HepG2 (cell line): ENCODE results near the gene TBX21. TPM values are rescaled to one million over a fixed set of nuclear protein-coding genes. Genes with fewer than 3 reads are reported as not detected.

Experiments
- ATAC-seq: fragments of 200-7000 bp; cut with Tn5 transposase; 3 replicates; pipeline ENCODE4 v1.9.1; 2020; ENCODE audit warnings: mild to moderate bottlenecking, moderate library complexity
- BruUV-seq: library from RNA; stranded (reverse); fragments of 400-500 nt; replicated peaks from 2 replicates; lab custom pipeline; 2021; lab: Mats Ljungman, UMichigan
- CTCF ChIA-PET: fragments of 300-600 bp; formaldehyde crosslinking; extraction: SDS; loops from one replicate; lab custom pipeline; 2021; ENCODE audit warnings: low total read pairs, inconsistent platforms, low intra/inter-chr PET ratio; lab: Yijun Ruan, JAX
- POLR2A ChIA-PET: fragments of 350-600 bp; sonication (Branson Sonifier 250); formaldehyde crosslinking; loops from one replicate; lab custom pipeline; 2020; ENCODE audit warnings: antibody characterized with exemption, inconsistent platforms; lab: Yijun Ruan, JAX
- DNase-seq: peaks from one replicate; pipeline ENCODE4 v3.0.0-alpha.2; 2015; ENCODE audit warnings: low spot score
- FAIRE-seq: peaks from 3 replicates; lab custom pipeline; 2011; peaks lifted over from hg19 to GRCh38; lab: Jason Lieb, UNC
- H2AFZ ChIP-seq: one replicate; pipeline ENCODE4 v1.6.1; 2011; ENCODE audit warnings: low read length, inconsistent platforms
- H3K27ac ChIP-seq: fragments of 300-600 bp; 3 replicates; pipeline ENCODE4 v1.8.0; 2011; ENCODE audit warnings: mixed run types, mild to moderate bottlenecking, mixed read lengths, low read length, inconsistent platforms; ENCODE audit not compliant: insufficient read depth; ENCODE audit errors: extremely low read length
- H3K27me3 ChIP-seq, 2 experiments: fragments of 200-600 bp in 1 of 2; 2 replicates in 1 of 2; 3 replicates in 1 of 2; pipeline versions ENCODE4 v1.6.0 to v1.8.0; 2011; ENCODE audit warnings: low read length in 2 of 2, mild to moderate bottlenecking in 2 of 2, moderate library complexity in 2 of 2, inconsistent platforms in 1 of 2; ENCODE audit not compliant: insufficient read depth in 2 of 2, control insufficient read depth in 1 of 2
- H3K36me3 ChIP-seq, 2 experiments: fragments of 200-600 bp in 1 of 2; replicated peaks in 1 of 2; 2 replicates in 1 of 2; 3 replicates in 1 of 2; pipeline versions ENCODE4 v1.5.1 to v1.8.0; 2011; ENCODE audit warnings: low read length in 2 of 2, inconsistent platforms in 1 of 2; ENCODE audit not compliant: insufficient read depth in 2 of 2, control insufficient read depth in 1 of 2
- H3K4me1 ChIP-seq: 2 replicates; pipeline ENCODE4 v1.5.1; 2012; ENCODE audit warnings: low read length, inconsistent platforms; ENCODE audit not compliant: insufficient read depth
- H3K4me2 ChIP-seq: 2 replicates; pipeline ENCODE4 v1.6.0; 2011; ENCODE audit warnings: low read depth, low read length, inconsistent platforms
- H3K4me3 ChIP-seq, 3 experiments: fragments of 200-600 bp in 1 of 3; sonication (generic), shearing (Covaris generic) in 1 of 3; replicated peaks in 1 of 3; 2 replicates each; pipeline ENCODE4 v1.5.1; 2011 to 2016; ENCODE audit warnings: low read length in 3 of 3, inconsistent platforms in 2 of 3, low read depth in 2 of 3, mild to moderate bottlenecking in 2 of 3, control low read depth in 1 of 3, mixed read lengths in 1 of 3; ENCODE audit not compliant: insufficient read depth in 1 of 3
- H3K79me2 ChIP-seq: one replicate; pipeline ENCODE4 v1.6.1; 2011; ENCODE audit warnings: low read length, inconsistent platforms; ENCODE audit not compliant: insufficient read depth
- H3K9ac ChIP-seq: 2 replicates; pipeline ENCODE4 v1.6.0; 2011; ENCODE audit warnings: mild to moderate bottlenecking, low read depth, low read length, inconsistent platforms; ENCODE audit not compliant: insufficient read depth
- H3K9me3 ChIP-seq: 2 replicates; pipeline ENCODE4 v1.5.1; 2012; ENCODE audit warnings: mild to moderate bottlenecking, low read length
- H4K20me1 ChIP-seq: 2 replicates; pipeline ENCODE4 v1.6.0; 2011; ENCODE audit warnings: inconsistent platforms, mild to moderate bottlenecking, low read length, moderate library complexity; ENCODE audit not compliant: insufficient read depth
- ARNT2 ChIP-seq: sonication (generic); formaldehyde crosslinking; IDR thresholded peaks from 2 replicates; pipeline ENCODE4 v1.8.0; 2022; ENCODE audit warnings: mild to moderate bottlenecking, low read depth, missing genetic modification reagents, moderate library complexity
- BCL3 ChIP-seq: sonication (generic); formaldehyde crosslinking; IDR thresholded peaks from 2 replicates; pipeline ENCODE4 v1.5.1; 2020; ENCODE audit warnings: mild to moderate bottlenecking, missing genetic modification reagents, moderate library complexity
- BORCS8-MEF2B ChIP-seq: sonication (generic); formaldehyde crosslinking; IDR thresholded peaks from 2 replicates; pipeline ENCODE4 v1.8.0; 2022; ENCODE audit warnings: mild to moderate bottlenecking, missing genetic modification reagents
- GFI1 ChIP-seq: sonication (generic); formaldehyde crosslinking; IDR thresholded peaks from 2 replicates; pipeline ENCODE4 v1.5.0; 2020; ENCODE audit warnings: missing genetic modification reagents, mild to moderate bottlenecking, borderline replicate concordance
- GTF2F1 ChIP-seq: fragments of 150-350 bp; IDR thresholded peaks from 2 replicates; pipeline ENCODE4 v1.6.1; 2014; ENCODE audit warnings: low read length
- MTF1 ChIP-seq: sonication (generic); formaldehyde crosslinking; IDR thresholded peaks from 2 replicates; pipeline ENCODE4 v1.5.0; 2020; ENCODE audit warnings: missing genetic modification reagents
- WIZ ChIP-seq: sonication (generic); formaldehyde crosslinking; IDR thresholded peaks from 2 replicates; pipeline ENCODE4 v1.5.1; 2020; ENCODE audit warnings: mild to moderate bottlenecking, missing genetic modification reagents
- ZNF136 ChIP-seq: sonication (generic); formaldehyde crosslinking; IDR thresholded peaks from 2 replicates; pipeline ENCODE4 v1.8.1; 2022; ENCODE audit warnings: low read depth, mild to moderate bottlenecking, moderate library complexity, missing genetic modification reagents
- ZNF143 ChIP-seq: sonication (generic); formaldehyde crosslinking; IDR thresholded peaks from 2 replicates; pipeline ENCODE4 v1.4.0; 2020; ENCODE audit warnings: missing genetic modification reagents
- ZNF589 ChIP-seq: sonication (generic); formaldehyde crosslinking; conservative IDR thresholded peaks from 2 replicates; pipeline ENCODE4 v1.8.0; 2022; ENCODE audit warnings: mild to moderate bottlenecking, moderate library complexity, missing genetic modification reagents
- ZNF790 ChIP-seq: sonication (generic); formaldehyde crosslinking; IDR thresholded peaks from 2 replicates; pipeline ENCODE4 v1.8.0; 2022; ENCODE audit warnings: missing genetic modification reagents, mild to moderate bottlenecking, borderline replicate concordance
- WGBS: methylation state at CpG from one replicate; pipeline ENCODE4 v1.1.6; 2017; ENCODE audit warnings: low lambda C conversion rate; 5-methylcytosine and 5-hydroxymethylcytosine counted together
- in situ Hi-C: cut with HindIII; loops from 2 replicates; pipeline ENCODE4 v1.10.0; 2017; ENCODE audit warnings: low pct_unique_long_range_greater_than_20kb; ENCODE audit not compliant: extremely low pct_ligation_motif_present
- intact Hi-C: fragments of 100-400 bp; cut with micrococcal nuclease; formaldehyde crosslinking; loops from one replicate; pipeline ENCODE4 v1.10.0; 2022; ENCODE audit not compliant: unreplicated experiment
- polyA plus RNA-seq, 8 experiments: library from polyadenylated mRNA; depleted of rRNA in 3 of 8; stranded (reverse) in 7 of 8; unstranded in 1 of 8; fragments of >200 nt; fragmentation: Illumina TruSeq in 4 of 8; extraction: Trizol in 4 of 8; gene quantifications; 2 replicates each; pipeline versions ENCODE4 v1.2.1 to v1.2.3, GENCODE V29; 2011 to 2016; ENCODE audit warnings: low read depth in 4 of 8, missing spikeins in 1 of 8, mixed read lengths in 1 of 8; ENCODE audit not compliant: insufficient read depth in 1 of 8
- total RNA-seq, 5 experiments: library from RNA; depleted of rRNA; stranded (reverse); fragments of >200 nt; fragmentation: Illumina TruSeq; extraction: Trizol; gene quantifications; 2 replicates each; pipeline ENCODE4 v1.2.3, GENCODE V29; 2016; ENCODE audit warnings: low read depth in 1 of 5
- TF ChIP-seq, protein P1 (sequence below): sonication (generic); formaldehyde crosslinking; conservative IDR thresholded peaks from 2 replicates; pipeline ENCODE4 v1.4.0; 2020; ENCODE audit warnings: mild to moderate bottlenecking, missing genetic modification reagents, moderate library complexity
- TF ChIP-seq, protein P2 (sequence below): sonication (generic); formaldehyde crosslinking; IDR thresholded peaks from 2 replicates; pipeline ENCODE4 v1.4.0; 2020; ENCODE audit warnings: missing genetic modification reagents, low read depth, mild to moderate bottlenecking, borderline replicate concordance
- TF ChIP-seq, protein P3 (sequence below): sonication (generic); formaldehyde crosslinking; IDR thresholded peaks from 2 replicates; pipeline ENCODE4 v1.4.0; 2020; ENCODE audit warnings: mild to moderate bottlenecking, low read depth, missing genetic modification reagents

Gene TBX21
- total and polyA plus RNA-seq, 2 of the 13 experiments (the other 11 are each of a cell fraction or from before 2014, with no cell fraction given): not detected

DNA sequence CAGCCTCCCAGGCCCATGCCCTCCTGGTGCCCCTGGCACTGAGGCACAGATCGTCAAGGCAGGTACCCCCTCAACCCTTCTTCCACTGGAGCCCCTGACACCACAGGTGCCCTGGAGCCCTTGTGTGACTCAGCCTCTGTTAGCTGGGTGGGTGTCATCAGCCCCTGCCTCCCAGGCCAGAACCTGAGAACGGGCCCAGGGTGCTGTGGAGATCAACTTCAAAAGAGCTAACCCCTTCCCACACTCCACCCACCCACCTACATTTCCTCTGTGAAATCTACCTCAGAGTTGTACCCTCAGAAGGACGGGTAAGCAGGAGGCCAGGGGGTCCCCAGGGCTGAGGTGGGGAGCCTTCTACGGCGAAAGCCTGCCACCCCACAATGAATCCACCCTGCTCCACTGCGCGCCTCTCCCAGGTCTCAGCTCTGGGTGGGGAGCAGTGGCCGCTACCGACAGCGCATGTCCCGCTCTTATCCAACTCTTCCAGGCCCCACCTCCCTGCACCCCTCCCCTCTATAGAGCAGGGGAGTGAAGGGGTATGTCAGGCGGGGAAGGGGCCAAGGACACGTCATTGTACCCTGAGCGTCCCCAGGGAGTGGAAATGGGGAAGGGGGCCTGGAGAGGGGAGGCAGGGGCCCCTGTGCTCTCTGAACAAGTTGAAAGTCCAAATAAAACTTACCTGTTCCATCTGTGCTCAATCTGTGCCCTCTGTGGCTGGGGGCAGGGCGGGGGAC is 21.5 kb upstream of the TBX21 start:
- Histone ChIP-seq H3K9ac (no peak overlapping the region), H3K27ac (no peak overlapping the region), H2AFZ (no peak overlapping the region), H3K4me2 (no peak overlapping the region), H3K36me3 (no peaks in the 10 kb centered on the region), H3K9me3 (no peaks in the 10 kb centered on the region), H3K4me1 (peaks cover 16% of the 10 kb centered on the region), H3K4me3 (no peak overlapping the region), H3K79me2 (no peaks in the 10 kb centered on the region), H4K20me1 (no peaks in the 10 kb centered on the region), H3K27me3 (peaks cover 0 to 29% of the 10 kb centered on the region in 2 experiments; a peak in 2 of 5 replicates)
- no peak for DNase-seq
- no TSS peak for BruUV-seq
- CTCF ChIA-PET: no interaction called here
- ATAC-seq: no peak
- TF ChIP-seq, protein P1, sequence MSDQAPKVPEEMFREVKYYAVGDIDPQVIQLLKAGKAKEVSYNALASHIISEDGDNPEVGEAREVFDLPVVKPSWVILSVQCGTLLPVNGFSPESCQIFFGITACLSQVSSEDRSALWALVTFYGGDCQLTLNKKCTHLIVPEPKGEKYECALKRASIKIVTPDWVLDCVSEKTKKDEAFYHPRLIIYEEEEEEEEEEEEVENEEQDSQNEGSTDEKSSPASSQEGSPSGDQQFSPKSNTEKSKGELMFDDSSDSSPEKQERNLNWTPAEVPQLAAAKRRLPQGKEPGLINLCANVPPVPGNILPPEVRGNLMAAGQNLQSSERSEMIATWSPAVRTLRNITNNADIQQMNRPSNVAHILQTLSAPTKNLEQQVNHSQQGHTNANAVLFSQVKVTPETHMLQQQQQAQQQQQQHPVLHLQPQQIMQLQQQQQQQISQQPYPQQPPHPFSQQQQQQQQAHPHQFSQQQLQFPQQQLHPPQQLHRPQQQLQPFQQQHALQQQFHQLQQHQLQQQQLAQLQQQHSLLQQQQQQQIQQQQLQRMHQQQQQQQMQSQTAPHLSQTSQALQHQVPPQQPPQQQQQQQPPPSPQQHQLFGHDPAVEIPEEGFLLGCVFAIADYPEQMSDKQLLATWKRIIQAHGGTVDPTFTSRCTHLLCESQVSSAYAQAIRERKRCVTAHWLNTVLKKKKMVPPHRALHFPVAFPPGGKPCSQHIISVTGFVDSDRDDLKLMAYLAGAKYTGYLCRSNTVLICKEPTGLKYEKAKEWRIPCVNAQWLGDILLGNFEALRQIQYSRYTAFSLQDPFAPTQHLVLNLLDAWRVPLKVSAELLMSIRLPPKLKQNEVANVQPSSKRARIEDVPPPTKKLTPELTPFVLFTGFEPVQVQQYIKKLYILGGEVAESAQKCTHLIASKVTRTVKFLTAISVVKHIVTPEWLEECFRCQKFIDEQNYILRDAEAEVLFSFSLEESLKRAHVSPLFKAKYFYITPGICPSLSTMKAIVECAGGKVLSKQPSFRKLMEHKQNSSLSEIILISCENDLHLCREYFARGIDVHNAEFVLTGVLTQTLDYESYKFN (CRISPR knock-in tag): no peak
- TF ChIP-seq, protein P2, sequence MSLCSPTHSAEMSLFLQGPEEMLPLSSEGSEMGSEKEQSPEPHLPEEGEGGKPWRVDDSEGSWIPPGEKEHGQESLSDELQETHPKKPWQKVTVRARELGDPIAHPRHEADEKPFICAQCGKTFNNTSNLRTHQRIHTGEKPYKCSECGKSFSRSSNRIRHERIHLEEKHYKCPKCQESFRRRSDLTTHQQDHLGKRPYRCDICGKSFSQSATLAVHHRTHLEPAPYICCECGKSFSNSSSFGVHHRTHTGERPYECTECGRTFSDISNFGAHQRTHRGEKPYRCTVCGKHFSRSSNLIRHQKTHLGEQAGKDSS: no peak
- no peak for TF ChIP-seq BCL3 (CRISPR knock-in tag)
- TF ChIP-seq, protein P3, sequence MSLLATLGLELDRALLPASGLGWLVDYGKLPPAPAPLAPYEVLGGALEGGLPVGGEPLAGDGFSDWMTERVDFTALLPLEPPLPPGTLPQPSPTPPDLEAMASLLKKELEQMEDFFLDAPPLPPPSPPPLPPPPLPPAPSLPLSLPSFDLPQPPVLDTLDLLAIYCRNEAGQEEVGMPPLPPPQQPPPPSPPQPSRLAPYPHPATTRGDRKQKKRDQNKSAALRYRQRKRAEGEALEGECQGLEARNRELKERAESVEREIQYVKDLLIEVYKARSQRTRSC (CRISPR knock-in tag): no peak
- TF ChIP-seq WIZ: no peak
- no peak for TF ChIP-seq BORCS8-MEF2B (CRISPR knock-in tag)
- no peak for TF ChIP-seq GFI1 (CRISPR knock-in tag)
- no peak for TF ChIP-seq ZNF143
- TF ChIP-seq ZNF589 (CRISPR knock-in tag): no peak
- TF ChIP-seq MTF1 (CRISPR knock-in tag): no peak
- no peak for TF ChIP-seq ZNF136
- TF ChIP-seq ZNF790 (CRISPR knock-in tag): no peak
- TF ChIP-seq GTF2F1: no peak
- TF ChIP-seq ARNT2 (CRISPR knock-in tag): no peak
- intact Hi-C loops (loop anchor here (2.0 kb wide), 1 partner anchor 47 kb away; no protein-coding TSS in a partner anchor), in situ Hi-C loops (no loop called here)
- WGBS: 85% methylated on average over 14 of the region's 15 CpGs
- no peak for FAIRE-seq
- POLR2A ChIA-PET: no interaction called here
